CD14-positive monocyte (primary cell): ENCODE data around the gene ZCCHC12. TPM values are rescaled to one million over a fixed set of nuclear protein-coding genes. Genes with fewer than 3 reads are reported as not detected.

Experiments used
- DNase-seq, 3 donors: peaks; one replicate each; pipeline ENCODE4 v3.0.0-alpha.2; 2011 to 2022
- H2AFZ ChIP-seq: 2 replicates; pipeline ENCODE4 v1.6.0; 2012; ENCODE audit warnings: mild to moderate bottlenecking, low read depth, low read length, inconsistent platforms; ENCODE audit not compliant: insufficient read depth, poor library complexity, severe bottlenecking
- H3K27ac ChIP-seq, 2 donors: 1 replicate in 1 of 2; 2 replicates in 1 of 2; pipeline ENCODE4 v1.5.1; 2012 to 2013; ENCODE audit warnings: low read length in 2 of 2, control low read depth in 1 of 2, inconsistent platforms in 1 of 2, low read depth in 1 of 2, mild to moderate bottlenecking in 1 of 2
- H3K27me3 ChIP-seq, 2 donors: one replicate each; pipeline versions ENCODE4 v1.6.0 to v1.6.1; 2011 to 2013; ENCODE audit warnings: low read length in 2 of 2; ENCODE audit not compliant: control insufficient read depth in 2 of 2, insufficient read depth in 2 of 2
- H3K36me3 ChIP-seq, 2 donors: replicated peaks in 1 of 2; 1 replicate in 1 of 2; 2 replicates in 1 of 2; pipeline versions ENCODE4 v1.5.1 to v1.6.1; 2012 to 2013; ENCODE audit warnings: low read length in 2 of 2, control low read depth in 1 of 2, inconsistent platforms in 1 of 2, mild to moderate bottlenecking in 1 of 2; ENCODE audit not compliant: insufficient read depth in 2 of 2, control insufficient read depth in 1 of 2
- H3K4me1 ChIP-seq, 2 donors: 1 replicate in 1 of 2; 2 replicates in 1 of 2; pipeline versions ENCODE4 v1.5.1 to v1.6.1; 2012 to 2013; ENCODE audit warnings: low read length in 2 of 2, control low read depth in 1 of 2, inconsistent platforms in 1 of 2, mild to moderate bottlenecking in 1 of 2, moderate library complexity in 1 of 2; ENCODE audit not compliant: insufficient read depth in 2 of 2, control insufficient read depth in 1 of 2
- H3K4me2 ChIP-seq: replicated peaks from 2 replicates; pipeline ENCODE3; 2012; ENCODE audit warnings: low read length, moderate library complexity, mild to moderate bottlenecking; ENCODE audit not compliant: poor library complexity, severe bottlenecking; ENCODE audit errors: extremely low read depth
- H3K4me3 ChIP-seq, 3 experiments: fragments of 200-600 bp in 1 of 3; sonication (generic) in 1 of 3; replicated peaks in 1 of 3; 1 replicate in 2 of 3; 2 replicates in 1 of 3; pipeline ENCODE4 v1.5.1; 2011 to 2013; ENCODE audit warnings: low read length in 3 of 3, mild to moderate bottlenecking in 3 of 3, control low read depth in 2 of 3, low read depth in 2 of 3, inconsistent platforms in 1 of 3, moderate library complexity in 1 of 3
- H3K79me2 ChIP-seq: 2 replicates; pipeline ENCODE4 v1.6.0; 2012; ENCODE audit warnings: mild to moderate bottlenecking, control low read depth, inconsistent platforms, low read length, moderate library complexity; ENCODE audit not compliant: insufficient read depth
- H3K9ac ChIP-seq: 2 replicates; pipeline ENCODE4 v1.6.0; 2017; ENCODE audit warnings: low read length, mild to moderate bottlenecking; ENCODE audit not compliant: insufficient read depth, poor library complexity, severe bottlenecking
- H3K9me3 ChIP-seq, 2 donors: replicated peaks in 1 of 2; 1 replicate in 1 of 2; 2 replicates in 1 of 2; pipeline versions ENCODE4 v1.5.1 to v1.6.1; 2012 to 2013; ENCODE audit warnings: low read length in 2 of 2, control low read depth in 1 of 2; ENCODE audit not compliant: control insufficient read depth in 1 of 2, insufficient read depth in 1 of 2
- H4K20me1 ChIP-seq: 2 replicates; pipeline ENCODE4 v1.6.0; 2012; ENCODE audit warnings: mild to moderate bottlenecking, low read length, control low read depth, moderate library complexity; ENCODE audit not compliant: insufficient read depth
- H3K27ac Mint-ChIP-seq, 7 donors: one replicate each; pipeline ENCODE4 v1.8.0; 2020; ENCODE audit warnings: mild to moderate bottlenecking in 7 of 7, mixed read lengths in 7 of 7, moderate library complexity in 6 of 7, inconsistent platforms in 2 of 7
- H3K27me3 Mint-ChIP-seq, 3 donors: one replicate each; pipeline ENCODE4 v1.8.0; 2021 to 2022; ENCODE audit warnings: low read depth in 3 of 3, mild to moderate bottlenecking in 3 of 3, mixed read lengths in 3 of 3, moderate library complexity in 3 of 3, inconsistent platforms in 1 of 3
- H3K36me3 Mint-ChIP-seq, 2 donors: one replicate each; pipeline ENCODE4 v1.8.0; 2020; ENCODE audit warnings: mixed read lengths in 2 of 2, inconsistent platforms in 1 of 2, mild to moderate bottlenecking in 1 of 2
- H3K4me1 Mint-ChIP-seq: one replicate; pipeline ENCODE4 v1.8.0; 2020; ENCODE audit warnings: mild to moderate bottlenecking, mixed read lengths
- H3K4me3 Mint-ChIP-seq, 2 donors: one replicate each; pipeline ENCODE4 v1.8.0; 2020; ENCODE audit warnings: mild to moderate bottlenecking in 2 of 2, mixed read lengths in 2 of 2, moderate library complexity in 1 of 2
- H3K9me3 Mint-ChIP-seq, 7 donors: one replicate each; pipeline ENCODE4 v1.8.0; 2020 to 2022; ENCODE audit warnings: mixed read lengths in 7 of 7, mild to moderate bottlenecking in 6 of 7, moderate library complexity in 6 of 7, inconsistent platforms in 2 of 7
- whole genome bisulfite sequencing: methylation state at CpG from one replicate; pipeline ENCODE4 v1.1.5; 2013; ENCODE audit warnings: missing lambda C conversion rate; ENCODE audit not compliant: insufficient coverage; 5-methylcytosine and 5-hydroxymethylcytosine counted together
- intact Hi-C, 2 donors: fragments of 100-400 bp; cut with micrococcal nuclease; formaldehyde crosslinking; loops; one replicate each; pipeline versions ENCODE4 v1.15.0 to v1.15.1; 2023
- polyA plus RNA-seq, 3 donors: library from polyadenylated mRNA; depleted of rRNA in 1 of 3; unstranded in 2 of 3; stranded (reverse) in 1 of 3; fragments of 300-500 nt in 2 of 3; fragments of >200 nt in 1 of 3; fragmentation: Illumina TruSeq in 2 of 3; gene quantifications; 1 replicate in 2 of 3; 2 replicates in 1 of 3; pipeline ENCODE4 v1.2.3, GENCODE V29; 2012 to 2021
- TF ChIP-seq, protein P1 (sequence below): fragments of 200-600 bp; IDR thresholded peaks from one replicate; pipeline ENCODE4 v1.8.0; 2022; ENCODE audit warnings: antibody characterized with exemption, mild to moderate bottlenecking

ZCCHC12 gene
- polyA plus RNA-seq, 3 donors, result 0.04 TPM; not detected in 2

DNA sequence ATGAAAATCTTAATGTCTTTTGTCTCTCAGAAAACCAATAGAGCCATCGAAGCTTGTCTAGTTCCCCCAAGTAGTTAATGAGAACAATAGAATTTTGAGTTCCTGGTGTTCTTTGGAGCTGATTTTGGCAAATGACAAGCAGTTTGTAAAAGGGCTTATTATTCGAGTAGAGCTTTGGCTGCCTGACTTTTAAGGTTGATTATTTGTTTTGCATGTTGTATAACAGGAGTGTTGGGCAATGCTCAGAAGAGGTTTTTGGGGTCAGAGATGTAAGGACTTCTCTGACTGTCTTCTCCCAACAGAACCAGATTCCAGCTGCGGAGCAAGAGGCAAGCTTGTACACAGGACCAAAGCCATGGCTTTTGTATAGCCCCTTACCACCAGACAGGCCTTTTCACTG lies 30.0 kb downstream of the ZCCHC12 start:
- Mint-ChIP-seq H3K36me3 (no peaks in the 10 kb centered on the region), H3K9me3 (no peaks in the 10 kb centered on the region), H3K27ac (no peak overlapping the region), H3K4me3 (no peak overlapping the region), H3K27me3 (peaks cover 2% of the 10 kb centered on the region in 3 donors), H3K4me1 (no peaks in the 10 kb centered on the region)
- no peaks in the 10 kb centered on the region for H3K4me1 ChIP-seq
- no peaks in the 10 kb centered on the region for H3K9me3 ChIP-seq
- no peaks in the 10 kb centered on the region for H3K27me3 ChIP-seq
- H3K36me3 ChIP-seq, result no peaks in the 10 kb centered on the region
- no peak overlapping the region for H3K9ac ChIP-seq
- no peak overlapping the region for H3K27ac ChIP-seq
- WGBS, result no CpG with 5 or more reads among the region's 3 CpGs
- DNase-seq, result no peak
- no peak overlapping the region for H2AFZ ChIP-seq
- no peak overlapping the region for H3K4me2 ChIP-seq
- intact Hi-C loops, result loop anchor here in 1 of 2 donors (10.0 kb wide), 1 partner anchor 211 kb away; no protein-coding TSS in a partner anchor
- no peaks in the 10 kb centered on the region for H4K20me1 ChIP-seq
- TF ChIP-seq, protein P1, sequence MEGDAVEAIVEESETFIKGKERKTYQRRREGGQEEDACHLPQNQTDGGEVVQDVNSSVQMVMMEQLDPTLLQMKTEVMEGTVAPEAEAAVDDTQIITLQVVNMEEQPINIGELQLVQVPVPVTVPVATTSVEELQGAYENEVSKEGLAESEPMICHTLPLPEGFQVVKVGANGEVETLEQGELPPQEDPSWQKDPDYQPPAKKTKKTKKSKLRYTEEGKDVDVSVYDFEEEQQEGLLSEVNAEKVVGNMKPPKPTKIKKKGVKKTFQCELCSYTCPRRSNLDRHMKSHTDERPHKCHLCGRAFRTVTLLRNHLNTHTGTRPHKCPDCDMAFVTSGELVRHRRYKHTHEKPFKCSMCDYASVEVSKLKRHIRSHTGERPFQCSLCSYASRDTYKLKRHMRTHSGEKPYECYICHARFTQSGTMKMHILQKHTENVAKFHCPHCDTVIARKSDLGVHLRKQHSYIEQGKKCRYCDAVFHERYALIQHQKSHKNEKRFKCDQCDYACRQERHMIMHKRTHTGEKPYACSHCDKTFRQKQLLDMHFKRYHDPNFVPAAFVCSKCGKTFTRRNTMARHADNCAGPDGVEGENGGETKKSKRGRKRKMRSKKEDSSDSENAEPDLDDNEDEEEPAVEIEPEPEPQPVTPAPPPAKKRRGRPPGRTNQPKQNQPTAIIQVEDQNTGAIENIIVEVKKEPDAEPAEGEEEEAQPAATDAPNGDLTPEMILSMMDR, result no peak
- no peak overlapping the region for H3K4me3 ChIP-seq
- H3K79me2 ChIP-seq, result no peaks in the 10 kb centered on the region

GRCh38 chrX:118855681-118856310 lies 32.2 kb downstream of the ZCCHC12 start:
- Mint-ChIP-seq H3K4me1 (no peaks in the 10 kb centered on the region), H3K4me3 (no peak overlapping the region), H3K36me3 (no peaks in the 10 kb centered on the region), H3K27ac (no peak overlapping the region), H3K27me3 (peaks cover 0 to 2% (median 2%) of the 10 kb centered on the region in 3 donors), H3K9me3 (peaks cover 0 to 6% (median 2%) of the 10 kb centered on the region in 7 donors)
- Histone ChIP-seq H3K27ac (no peak overlapping the region), H3K4me2 (no peak overlapping the region), H3K9me3 (no peaks in the 10 kb centered on the region), H2AFZ (no peak overlapping the region), H3K4me3 (no peak overlapping the region), H3K27me3 (no peaks in the 10 kb centered on the region), H4K20me1 (no peaks in the 10 kb centered on the region), H3K79me2 (no peaks in the 10 kb centered on the region), H3K4me1 (no peaks in the 10 kb centered on the region), H3K36me3 (no peaks in the 10 kb centered on the region), H3K9ac (no peak overlapping the region)
- TF ChIP-seq, protein P1, result no peak
- DNase-seq, result no peak
- WGBS, result no CpG with 5 or more reads among the region's 3 CpGs
- intact Hi-C loops, result loop anchor here in 1 of 2 donors (10.0 kb wide), 1 partner anchor 209 kb away; no protein-coding TSS in a partner anchor
